Gastroesophageal sphincter (tissue), 4 donors: Measurements from ENCODE around the gene NKD2. TPM values are rescaled to one million over a fixed set of nuclear protein-coding genes. Genes with fewer than 3 reads are reported as not detected.

ENCODE experiments used
- ATAC-seq: fragments of 150-250 bp; one replicate; pipeline ENCODE4 v1.9.1; 2016; ENCODE audit warnings: mild to moderate bottlenecking, moderate library complexity
- H3K27ac ChIP-seq, 4 donors: fragments of 200-600 bp; sonication (generic) in 3 of 4; 1 replicate in 3 of 4; 2 replicates in 1 of 4; pipeline ENCODE4 v1.5.1; 2016 to 2019
- H3K27me3 ChIP-seq: fragments of 200-600 bp; sonication (generic); one replicate; pipeline ENCODE4 v1.5.1; 2019
- H3K36me3 ChIP-seq, 2 donors: fragments of 200-600 bp; sonication (generic); one replicate each; pipeline ENCODE4 v1.5.1; 2019; ENCODE audit warnings: control low read depth in 1 of 2
- H3K4me1 ChIP-seq, 3 donors: fragments of 200-600 bp; sonication (generic); 1 replicate in 2 of 3; 2 replicates in 1 of 3; pipeline ENCODE4 v1.5.1; 2016 to 2019; ENCODE audit warnings: control low read depth in 2 of 3
- H3K4me3 ChIP-seq, 2 donors: fragments of 200-600 bp; sonication (generic); one replicate each; pipeline ENCODE4 v1.5.1; 2019; ENCODE audit warnings: mild to moderate bottlenecking in 1 of 2, moderate library complexity in 1 of 2
- H3K9me3 ChIP-seq, 3 donors: fragments of 200-600 bp; sonication (generic); one replicate each; pipeline ENCODE4 v1.5.1; 2017 to 2019; ENCODE audit warnings: control low read depth in 2 of 3
- EP300 ChIP-seq: sonication (generic); formaldehyde crosslinking; IDR thresholded peaks from one replicate; pipeline ENCODE4 v1.6.1; 2017; ENCODE audit warnings: antibody characterized with exemption, mild to moderate bottlenecking
- POLR2A ChIP-seq, 2 donors: fragments of 450-650 bp; IDR thresholded peaks; one replicate each; pipeline ENCODE4 v1.6.1; 2017; ENCODE audit warnings: antibody characterized with exemption in 2 of 2, mild to moderate bottlenecking in 2 of 2, moderate library complexity in 1 of 2
- POLR2AphosphoS5 ChIP-seq: sonication (generic); formaldehyde crosslinking; IDR thresholded peaks from one replicate; pipeline ENCODE4 v1.6.1; 2017; ENCODE audit warnings: antibody characterized with exemption
- whole genome bisulfite sequencing, 2 donors: methylation state at CpG; one replicate each; pipeline ENCODE4 v1.1.5; 2018; ENCODE audit warnings: low coverage in 1 of 2; 5-methylcytosine and 5-hydroxymethylcytosine counted together
- total RNA-seq, 4 donors: library from RNA; depleted of rRNA; stranded (reverse); fragments of >200 nt; gene quantifications; one replicate each; pipeline ENCODE4 v1.1.0, GENCODE V29; 2016
- TF ChIP-seq, protein P1 (sequence below), 4 experiments: fragments of 200-600 bp in 2 of 4; fragments of 450-650 bp in 2 of 4; sonication (generic) in 1 of 4; IDR thresholded peaks; one replicate each; pipeline ENCODE4 v1.5.1; 2017 to 2019; ENCODE audit warnings: antibody characterized with exemption in 4 of 4, mild to moderate bottlenecking in 2 of 4, moderate library complexity in 2 of 4

Gene NKD2
- total RNA-seq, 4 donors from 2014 or later: 1.8 to 6.1 (median 1.9) TPM

DNA sequence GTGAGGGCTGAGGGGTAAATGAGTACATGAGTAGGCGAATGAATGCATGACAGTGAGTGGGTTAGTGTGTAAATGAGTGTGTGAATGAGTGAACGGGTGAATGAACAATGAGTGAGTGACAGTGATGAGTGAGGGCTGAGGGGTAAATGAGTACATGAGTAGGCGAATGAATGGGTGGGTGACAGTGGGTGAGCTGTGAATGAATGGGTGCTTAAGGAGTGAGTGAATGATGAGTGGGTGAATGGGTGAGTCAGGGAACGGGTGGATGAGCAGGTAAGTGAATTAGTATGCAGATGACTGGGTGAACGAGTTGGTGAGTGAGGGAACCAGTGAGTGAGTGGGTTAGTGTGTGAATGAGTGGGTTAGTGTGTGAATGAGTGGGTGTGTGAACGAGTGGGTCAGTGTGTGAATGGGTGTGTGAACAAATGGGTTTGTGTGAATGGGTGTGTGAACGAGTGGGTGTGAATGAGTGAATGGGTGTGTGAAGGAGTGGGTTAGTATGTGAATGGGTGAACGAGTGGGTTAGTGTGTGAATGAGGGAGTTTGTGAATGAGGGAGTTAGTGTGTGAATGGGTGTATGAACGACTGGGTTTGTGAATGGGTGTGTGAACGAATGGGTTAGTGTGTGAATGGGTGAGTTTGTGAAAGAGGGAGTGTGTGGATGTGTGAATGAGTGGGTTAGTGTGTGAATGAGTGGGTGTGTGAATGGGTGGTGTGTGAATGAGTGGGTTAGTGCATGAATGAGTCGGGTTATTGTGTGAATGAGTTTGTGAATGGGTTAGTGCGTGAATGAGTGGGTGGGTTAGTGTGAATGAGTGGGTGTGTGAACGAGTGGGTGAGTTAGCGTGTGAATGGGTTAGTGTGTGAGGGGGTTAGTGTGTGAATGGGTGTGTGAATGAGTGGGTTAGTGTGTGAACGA is 32.9 kb downstream of the NKD2 start:
- Histone ChIP-seq H3K27me3 (no peaks in the 10 kb centered on the region), H3K4me1 (no peaks in the 10 kb centered on the region), H3K36me3 (no peaks in the 10 kb centered on the region), H3K27ac (no peak overlapping the region), H3K9me3 (no peaks in the 10 kb centered on the region), H3K4me3 (no peak overlapping the region)
- no peak for ATAC-seq
- WGBS, 2 donors: 81 to 83% methylated on average over 14 to 15 of the region's 15 CpGs
- TF ChIP-seq POLR2AphosphoS5 (no peak), POLR2A (IDR thresholded peaks at IDR 0.05) (no peak), EP300 (no peak)
- TF ChIP-seq, protein P1, sequence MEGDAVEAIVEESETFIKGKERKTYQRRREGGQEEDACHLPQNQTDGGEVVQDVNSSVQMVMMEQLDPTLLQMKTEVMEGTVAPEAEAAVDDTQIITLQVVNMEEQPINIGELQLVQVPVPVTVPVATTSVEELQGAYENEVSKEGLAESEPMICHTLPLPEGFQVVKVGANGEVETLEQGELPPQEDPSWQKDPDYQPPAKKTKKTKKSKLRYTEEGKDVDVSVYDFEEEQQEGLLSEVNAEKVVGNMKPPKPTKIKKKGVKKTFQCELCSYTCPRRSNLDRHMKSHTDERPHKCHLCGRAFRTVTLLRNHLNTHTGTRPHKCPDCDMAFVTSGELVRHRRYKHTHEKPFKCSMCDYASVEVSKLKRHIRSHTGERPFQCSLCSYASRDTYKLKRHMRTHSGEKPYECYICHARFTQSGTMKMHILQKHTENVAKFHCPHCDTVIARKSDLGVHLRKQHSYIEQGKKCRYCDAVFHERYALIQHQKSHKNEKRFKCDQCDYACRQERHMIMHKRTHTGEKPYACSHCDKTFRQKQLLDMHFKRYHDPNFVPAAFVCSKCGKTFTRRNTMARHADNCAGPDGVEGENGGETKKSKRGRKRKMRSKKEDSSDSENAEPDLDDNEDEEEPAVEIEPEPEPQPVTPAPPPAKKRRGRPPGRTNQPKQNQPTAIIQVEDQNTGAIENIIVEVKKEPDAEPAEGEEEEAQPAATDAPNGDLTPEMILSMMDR (IDR thresholded peaks at IDR 0.05): no peak

DNA sequence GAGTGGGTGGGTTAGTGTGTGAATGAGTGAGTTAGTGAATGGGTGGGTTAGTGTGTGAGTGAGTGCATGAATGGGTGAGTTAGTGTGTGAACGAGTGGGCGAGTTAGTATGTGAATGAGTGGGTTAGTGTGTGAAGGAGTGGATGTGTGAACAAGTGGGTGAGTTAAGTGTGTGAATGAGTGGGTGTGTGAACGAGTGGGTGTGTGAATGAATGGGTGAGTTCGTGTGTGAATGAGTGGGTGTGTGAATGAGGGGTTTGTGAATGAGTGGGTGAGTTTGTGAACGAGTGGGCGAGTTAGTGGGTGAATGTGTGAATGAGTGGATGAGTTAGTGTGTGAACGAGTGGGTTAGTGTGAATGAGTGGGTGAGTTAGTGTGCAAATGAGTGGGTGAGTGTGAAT is 34.0 kb downstream of the NKD2 start:
- 89 to 90% methylated on average over 7 of the region's 7 CpGs for WGBS, 2 donors
- no peak for ATAC-seq
- TF ChIP-seq, protein P1 (IDR thresholded peaks at IDR 0.05): no peak
- TF ChIP-seq POLR2AphosphoS5 (no peak), POLR2A (IDR thresholded peaks at IDR 0.05) (no peak), EP300 (no peak)
- no peaks in the 10 kb centered on the region for H3K4me1 ChIP-seq
- no peaks in the 10 kb centered on the region for H3K27me3 ChIP-seq
- no peak overlapping the region for H3K27ac ChIP-seq
- no peaks in the 10 kb centered on the region for H3K9me3 ChIP-seq
- H3K4me3 ChIP-seq: no peak overlapping the region
- H3K36me3 ChIP-seq: no peaks in the 10 kb centered on the region

DNA sequence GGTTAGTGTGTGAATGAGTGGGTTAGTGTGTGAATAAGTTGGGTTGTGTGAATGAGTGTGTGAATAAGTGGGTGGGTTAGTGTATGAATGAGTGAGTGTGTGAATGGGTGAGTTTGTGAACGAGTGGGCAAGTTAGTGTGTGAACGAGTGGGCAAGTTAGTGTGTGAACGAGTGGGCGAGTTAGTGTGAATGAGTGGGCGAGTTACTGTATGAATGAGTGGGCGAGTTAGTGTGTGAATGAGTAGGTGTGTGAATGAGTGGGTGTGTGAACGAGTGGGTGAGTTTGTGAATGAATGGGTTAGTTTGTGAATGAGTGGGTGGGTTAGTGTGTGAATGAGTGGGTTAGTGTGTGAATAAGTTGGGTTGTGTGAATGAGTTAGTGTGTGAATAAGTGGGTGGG is 34.7 kb downstream of the NKD2 start:
- TF ChIP-seq POLR2AphosphoS5: no peak
- TF ChIP-seq POLR2A (IDR thresholded peaks at IDR 0.05): no peak
- TF ChIP-seq, protein P1 (IDR thresholded peaks at IDR 0.05): no peak
- TF ChIP-seq EP300: no peak
- H3K36me3 ChIP-seq: no peaks in the 10 kb centered on the region
- no peak for ATAC-seq
- H3K27ac ChIP-seq: no peak overlapping the region
- no peaks in the 10 kb centered on the region for H3K9me3 ChIP-seq
- no peaks in the 10 kb centered on the region for H3K27me3 ChIP-seq
- WGBS, 2 donors: 82 to 86% methylated on average over 7 of the region's 7 CpGs
- no peak overlapping the region for H3K4me3 ChIP-seq
- H3K4me1 ChIP-seq: no peaks in the 10 kb centered on the region

DNA sequence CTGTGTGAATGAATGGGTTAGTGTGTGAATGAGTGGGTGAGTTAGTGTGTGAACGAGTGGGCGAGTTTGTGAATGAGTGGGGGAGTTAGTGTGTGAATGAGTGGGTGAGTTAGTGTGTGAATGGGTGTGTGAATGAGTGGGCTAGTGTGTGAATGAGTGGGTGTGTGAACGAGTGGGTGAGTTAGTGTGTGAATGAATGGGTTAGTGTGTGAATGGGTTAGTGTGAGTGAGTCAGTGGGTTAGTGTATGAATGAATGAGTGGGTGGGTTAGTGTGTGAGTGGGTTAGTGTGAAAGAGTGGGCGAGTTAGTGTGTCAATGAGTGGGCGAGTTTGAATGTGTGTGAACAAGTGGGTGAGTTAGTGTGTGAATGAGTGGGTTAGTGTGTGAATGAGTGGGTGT is 35.5 kb downstream of the NKD2 start:
- no peak overlapping the region for H3K4me3 ChIP-seq
- no peaks in the 10 kb centered on the region for H3K9me3 ChIP-seq
- no peaks in the 10 kb centered on the region for H3K4me1 ChIP-seq
- WGBS, 2 donors: 79 to 85% methylated on average over 5 of the region's 5 CpGs
- no peaks in the 10 kb centered on the region for H3K27me3 ChIP-seq
- no peak overlapping the region for H3K27ac ChIP-seq
- ATAC-seq: no peak
- no peaks in the 10 kb centered on the region for H3K36me3 ChIP-seq
- TF ChIP-seq EP300 (no peak), POLR2AphosphoS5 (no peak), POLR2A (IDR thresholded peaks at IDR 0.05) (no peak)
- TF ChIP-seq, protein P1 (IDR thresholded peaks at IDR 0.05): no peak

DNA sequence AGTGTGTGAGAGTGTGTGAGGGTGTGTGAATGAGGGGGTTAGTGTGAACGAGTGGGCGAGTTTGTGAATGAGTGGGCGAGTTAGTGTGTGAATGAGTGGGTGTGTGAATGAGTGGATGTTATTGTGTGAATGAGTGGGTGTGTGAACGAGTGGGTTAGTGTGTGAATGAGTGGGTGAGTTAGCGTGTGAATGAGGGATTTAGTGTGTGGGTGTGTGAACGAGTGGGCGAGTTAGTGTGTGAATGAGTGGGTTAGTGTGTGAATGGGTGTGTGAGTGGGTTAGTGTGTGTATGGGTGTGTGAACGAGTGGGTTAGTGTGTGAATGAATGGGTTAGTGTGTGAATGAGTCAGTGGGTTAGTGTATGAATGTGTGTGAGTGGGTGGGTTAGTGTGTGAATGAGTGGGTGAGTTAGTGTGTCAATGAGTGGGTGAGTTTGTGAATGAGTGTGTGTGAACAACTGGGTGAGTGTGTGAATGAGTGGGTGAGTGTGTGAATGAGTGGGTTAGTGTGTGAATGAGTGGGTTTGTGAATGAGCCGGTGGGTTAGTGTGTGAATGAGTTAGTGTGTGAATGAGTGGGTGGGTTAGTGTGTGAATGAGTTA is 37.5 kb downstream of the NKD2 start:
- TF ChIP-seq POLR2AphosphoS5 (no peak), EP300 (no peak), POLR2A (IDR thresholded peaks at IDR 0.05) (no peak)
- TF ChIP-seq, protein P1 (IDR thresholded peaks at IDR 0.05): no peak
- Histone ChIP-seq H3K4me3 (no peak overlapping the region), H3K27me3 (no peaks in the 10 kb centered on the region), H3K4me1 (no peaks in the 10 kb centered on the region), H3K27ac (no peak overlapping the region), H3K36me3 (peaks cover 0 to 9% of the 10 kb centered on the region in 2 donors), H3K9me3 (no peaks in the 10 kb centered on the region)
- 87 to 89% methylated on average over 9 of the region's 9 CpGs for WGBS, 2 donors
- ATAC-seq: no peak
